Activated CD8-positive, alpha-beta memory T cell treated with anti-CD3 and anti-CD28 coated beads for 48 hours (primary cell): ENCODE measurements around the gene ZDHHC14.
"Not testable (repeated sequence)": the region's sequence is repeated elsewhere in the genome, so short reads cannot be mapped to it uniquely, and the experiment has no call there.

Source experiments
- DNase-seq, 3 experiments: peaks; one replicate each; pipeline ENCODE4 v3.0.0-alpha.2; 2020; ENCODE audit warnings: low read depth in 2 of 3, low spot score in 2 of 3

Gene ZDHHC14

GRCh38 chr6:157563611-157564284, 182.8 kb downstream of the ZDHHC14 start:
- DNase-seq = no peak

GRCh38 chr6:157568702-157569101, 187.7 kb downstream of the ZDHHC14 start:
- no peak for DNase-seq

- DNase-seq = no peak
Observed at GRCh38 chr6:157569543-157569942, 188.6 kb downstream of the ZDHHC14 start.

GRCh38 chr6:157570104-157570503, 189.1 kb downstream of the ZDHHC14 start:
- no peak for DNase-seq

- DNase-seq = no peak
Observed at GRCh38 chr6:157570752-157571151, 189.8 kb downstream of the ZDHHC14 start.

- DNase-seq = no peak
Observed at GRCh38 chr6:157571269-157571668, 190.3 kb downstream of the ZDHHC14 start.

- no peak for DNase-seq
Observed at GRCh38 chr6:157571950-157572349, 191.0 kb downstream of the ZDHHC14 start.

GRCh38 chr6:157574851-157575424, 193.9 kb downstream of the ZDHHC14 start:
- no peak for DNase-seq

GRCh38 chr6:157575436-157576145, 194.6 kb downstream of the ZDHHC14 start:
- DNase-seq = no peak

GRCh38 chr6:157576991-157577390, 196.0 kb downstream of the ZDHHC14 start:
- DNase-seq = not testable (repeated sequence)

GRCh38 chr6:157578527-157578926, 197.5 kb downstream of the ZDHHC14 start:
- not testable (repeated sequence) for DNase-seq

GRCh38 chr6:157579467-157580031, 198.6 kb downstream of the ZDHHC14 start:
- no peak for DNase-seq

GRCh38 chr6:157584036-157584435, 203.0 kb downstream of the ZDHHC14 start:
- no peak for DNase-seq

- DNase-seq = no peak
Observed at GRCh38 chr6:157585274-157586087, 204.5 kb downstream of the ZDHHC14 start.

- no peak for DNase-seq
Observed at GRCh38 chr6:157586088-157586414, 205.1 kb downstream of the ZDHHC14 start.

GRCh38 chr6:157586476-157587126, 205.6 kb downstream of the ZDHHC14 start:
- DNase-seq = no peak

GRCh38 chr6:157587127-157587926, 206.3 kb downstream of the ZDHHC14 start:
- no peak for DNase-seq

GRCh38 chr6:157590654-157591053, 209.7 kb downstream of the ZDHHC14 start:
- not testable (repeated sequence) for DNase-seq

GRCh38 chr6:157592541-157592940, 211.6 kb downstream of the ZDHHC14 start:
- DNase-seq = no peak

GRCh38 chr6:157592980-157593379, 212.0 kb downstream of the ZDHHC14 start:
- no peak for DNase-seq
